ENCODE data around the gene ABCA6.

DNA sequence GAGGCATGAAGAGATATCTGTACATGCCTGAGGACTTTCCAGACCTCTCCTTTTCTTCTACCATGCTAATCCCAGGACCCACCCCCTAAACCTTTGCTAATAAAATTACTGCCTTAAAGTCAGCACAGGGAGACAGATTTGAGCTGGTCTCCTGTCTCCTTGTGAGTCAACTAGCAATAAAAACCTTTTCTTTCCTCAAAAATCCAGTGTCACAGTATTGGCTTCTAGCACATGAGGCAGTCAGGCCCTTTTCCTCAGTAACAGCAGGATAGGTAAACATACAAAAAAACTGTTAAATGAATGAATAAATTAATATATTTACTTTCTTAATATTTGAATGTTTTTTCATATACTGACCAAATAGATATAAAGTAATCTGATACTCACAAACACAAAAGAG, 45.6 kb upstream of the ABCA6 start:
- TF ChIP-seq ZNF444 (CRISPR knock-in tag; IDR thresholded peaks at IDR 0.05), result no peak
- TF ChIP-seq ZNF24 (IDR thresholded peaks at IDR 0.05), result no peak
- TF ChIP-seq, protein P1, sequence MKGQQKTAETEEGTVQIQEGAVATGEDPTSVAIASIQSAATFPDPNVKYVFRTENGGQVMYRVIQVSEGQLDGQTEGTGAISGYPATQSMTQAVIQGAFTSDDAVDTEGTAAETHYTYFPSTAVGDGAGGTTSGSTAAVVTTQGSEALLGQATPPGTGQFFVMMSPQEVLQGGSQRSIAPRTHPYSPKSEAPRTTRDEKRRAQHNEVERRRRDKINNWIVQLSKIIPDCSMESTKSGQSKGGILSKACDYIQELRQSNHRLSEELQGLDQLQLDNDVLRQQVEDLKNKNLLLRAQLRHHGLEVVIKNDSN (CRISPR knock-in tag; IDR thresholded peaks at IDR 0.05), result no peak
- no peak for TF ChIP-seq BDP1 (IDR thresholded peaks at IDR 0.05; ENCODE audit: insufficient read depth, insufficient read length)
- TF ChIP-seq, protein P2, sequence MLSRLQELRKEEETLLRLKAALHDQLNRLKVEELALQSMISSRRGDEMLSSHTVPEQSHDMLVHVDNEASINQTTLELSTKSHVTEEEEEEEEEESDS (CRISPR knock-in tag; IDR thresholded peaks at IDR 0.05), result no peak
- no peak for TF ChIP-seq RFX5 (IDR thresholded peaks at IDR 0.05; ENCODE audit: low read depth, low read length)
- TF ChIP-seq SMARCE1 (IDR thresholded peaks at IDR 0.05), result no peak
- TF ChIP-seq ZNF133 (CRISPR knock-in tag; IDR thresholded peaks at IDR 0.05), result no peak
- no peak for TF ChIP-seq GTF2E2 (tag; IDR thresholded peaks at IDR 0.05)
- no peak for TF ChIP-seq CBFB (CRISPR knock-in tag; IDR thresholded peaks at IDR 0.05)
- TF ChIP-seq, protein P3, sequence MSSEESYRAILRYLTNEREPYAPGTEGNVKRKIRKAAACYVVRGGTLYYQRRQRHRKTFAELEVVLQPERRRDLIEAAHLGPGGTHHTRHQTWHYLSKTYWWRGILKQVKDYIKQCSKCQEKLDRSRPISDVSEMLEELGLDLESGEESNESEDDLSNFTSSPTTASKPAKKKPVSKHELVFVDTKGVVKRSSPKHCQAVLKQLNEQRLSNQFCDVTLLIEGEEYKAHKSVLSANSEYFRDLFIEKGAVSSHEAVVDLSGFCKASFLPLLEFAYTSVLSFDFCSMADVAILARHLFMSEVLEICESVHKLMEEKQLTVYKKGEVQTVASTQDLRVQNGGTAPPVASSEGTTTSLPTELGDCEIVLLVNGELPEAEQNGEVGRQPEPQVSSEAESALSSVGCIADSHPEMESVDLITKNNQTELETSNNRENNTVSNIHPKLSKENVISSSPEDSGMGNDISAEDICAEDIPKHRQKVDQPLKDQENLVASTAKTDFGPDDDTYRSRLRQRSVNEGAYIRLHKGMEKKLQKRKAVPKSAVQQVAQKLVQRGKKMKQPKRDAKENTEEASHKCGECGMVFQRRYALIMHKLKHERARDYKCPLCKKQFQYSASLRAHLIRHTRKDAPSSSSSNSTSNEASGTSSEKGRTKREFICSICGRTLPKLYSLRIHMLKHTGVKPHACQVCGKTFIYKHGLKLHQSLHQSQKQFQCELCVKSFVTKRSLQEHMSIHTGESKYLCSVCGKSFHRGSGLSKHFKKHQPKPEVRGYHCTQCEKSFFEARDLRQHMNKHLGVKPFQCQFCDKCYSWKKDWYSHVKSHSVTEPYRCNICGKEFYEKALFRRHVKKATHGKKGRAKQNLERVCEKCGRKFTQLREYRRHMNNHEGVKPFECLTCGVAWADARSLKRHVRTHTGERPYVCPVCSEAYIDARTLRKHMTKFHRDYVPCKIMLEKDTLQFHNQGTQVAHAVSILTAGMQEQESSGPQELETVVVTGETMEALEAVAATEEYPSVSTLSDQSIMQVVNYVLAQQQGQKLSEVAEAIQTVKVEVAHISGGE (CRISPR knock-in tag; IDR thresholded peaks at IDR 0.05), result no peak

All from K562 (cell line).